K562 (cell line): ENCODE data around the gene HSFX3. TPM values are rescaled to one million over a fixed set of nuclear protein-coding genes. Genes with fewer than 3 reads are reported as not detected.

ENCODE experiments used
- CCNT2 ChIP-seq: IDR thresholded peaks from 2 replicates; pipeline ENCODE4 v1.6.1; 2011; ENCODE audit warnings: borderline replicate concordance, low read depth, mild to moderate bottlenecking, moderate library complexity, mixed read lengths, low read length; ENCODE audit not compliant: insufficient read length; ENCODE audit errors: extremely low read depth
- CEBPG ChIP-seq, 3 experiments: fragments of 200-800 bp in 1 of 3; sonication (Bioruptor generic) in 1 of 3; sonication (generic) in 1 of 3; formaldehyde crosslinking in 1 of 3; IDR thresholded peaks in 2 of 3; conservative IDR thresholded peaks in 1 of 3; 2 replicates each; pipeline versions ENCODE4 v1.6.1 to v1.8.0; 2016 to 2022; ENCODE audit warnings: missing compliant biosample characterization in 2 of 3, missing genetic modification characterization in 2 of 3, mild to moderate bottlenecking in 1 of 3, missing genetic modification reagents in 1 of 3
- CREM ChIP-seq: IDR thresholded peaks from 2 replicates; pipeline ENCODE4 v1.6.1; 2014; ENCODE audit warnings: antibody characterized with exemption, low read depth
- EGR1 ChIP-seq: fragments of 450-650 bp; conservative IDR thresholded peaks from 2 replicates; pipeline ENCODE4 v1.6.1; 2017; ENCODE audit warnings: mild to moderate bottlenecking
- ETS2 ChIP-seq: IDR thresholded peaks from 2 replicates; pipeline ENCODE4 v1.6.1; 2016; ENCODE audit warnings: borderline replicate concordance, missing genetic modification characterization, mild to moderate bottlenecking, moderate library complexity, missing compliant biosample characterization; ENCODE audit not compliant: poor library complexity, severe bottlenecking
- GATAD2A ChIP-seq: fragments of 450-650 bp; IDR thresholded peaks from 2 replicates; pipeline ENCODE4 v1.6.1; 2017
- HNRNPL ChIP-seq: fragments of 200-400 bp; formaldehyde crosslinking; IDR thresholded peaks from 2 replicates; pipeline ENCODE4 v1.6.1; 2017; ENCODE audit warnings: low read depth, mild to moderate bottlenecking, low read length
- HNRNPLL ChIP-seq: fragments of 200-400 bp; formaldehyde crosslinking; IDR thresholded peaks from 2 replicates; pipeline ENCODE4 v1.6.1; 2017; ENCODE audit warnings: low read length, low read depth, mild to moderate bottlenecking; ENCODE audit not compliant: poor library complexity, severe bottlenecking
- KDM4B ChIP-seq, 2 experiments: fragments of 450-650 bp in 1 of 2; sonication (generic) in 1 of 2; IDR thresholded peaks; 2 replicates each; pipeline ENCODE4 v1.6.1; 2016 to 2017; ENCODE audit warnings: borderline replicate concordance in 2 of 2, antibody characterized with exemption in 1 of 2, low read depth in 1 of 2, mild to moderate bottlenecking in 1 of 2
- MTA3 ChIP-seq: fragments of 450-650 bp; formaldehyde crosslinking; IDR thresholded peaks from 2 replicates; pipeline ENCODE4 v1.6.1; 2017; ENCODE audit warnings: mild to moderate bottlenecking, borderline replicate concordance
- NCOA4 ChIP-seq: fragments of 450-650 bp; IDR thresholded peaks from 2 replicates; pipeline ENCODE4 v1.6.1; 2018; ENCODE audit warnings: mild to moderate bottlenecking; ENCODE audit not compliant: partially characterized antibody
- RB1 ChIP-seq: fragments of 450-650 bp; IDR thresholded peaks from 2 replicates; pipeline ENCODE4 v1.6.1; 2017; ENCODE audit warnings: low read depth, mild to moderate bottlenecking
- SAP30 ChIP-seq: fragments of 200-600 bp; sonication (generic); IDR thresholded peaks from 2 replicates; pipeline ENCODE4 v1.6.1; 2012; ENCODE audit warnings: borderline replicate concordance, low read depth, mild to moderate bottlenecking, moderate library complexity, low read length, control low read depth, inconsistent platforms; ENCODE audit not compliant: insufficient read depth, poor library complexity, severe bottlenecking
- SNIP1 ChIP-seq: fragments of 450-650 bp; IDR thresholded peaks from 2 replicates; pipeline ENCODE4 v1.7.1; 2017; ENCODE audit warnings: low read depth, mild to moderate bottlenecking
- TEAD2 ChIP-seq: fragments of 450-650 bp; IDR thresholded peaks from 2 replicates; pipeline ENCODE4 v1.6.1; 2016; ENCODE audit warnings: missing genetic modification characterization, control low read depth, missing compliant biosample characterization
- TFAM ChIP-seq: fragments of 250-450 bp; sonication (Bioruptor Pico); conservative IDR thresholded peaks from 2 replicates; pipeline ENCODE4 v1.5.0; 2021; ENCODE audit warnings: mild to moderate bottlenecking, moderate library complexity
- ZKSCAN1 ChIP-seq: fragments of 150-350 bp; IDR thresholded peaks from 2 replicates; pipeline ENCODE4 v1.6.1; 2016; ENCODE audit warnings: low read depth, low read length
- ZNF143 ChIP-seq: sonication (generic); formaldehyde crosslinking; IDR thresholded peaks from 2 replicates; pipeline ENCODE4 v1.9.0; 2022; ENCODE audit warnings: mild to moderate bottlenecking, missing genetic modification reagents
- ZNF184 ChIP-seq: sonication (generic); formaldehyde crosslinking; IDR thresholded peaks from 2 replicates; pipeline ENCODE4 v1.5.0; 2020; ENCODE audit warnings: missing genetic modification reagents
- ZNF444 ChIP-seq: fragments of 250-450 bp; sonication (Bioruptor Pico); IDR thresholded peaks from 2 replicates; pipeline ENCODE4 v1.4.0; 2020; ENCODE audit warnings: mild to moderate bottlenecking, moderate library complexity
- polyA plus RNA-seq, 8 experiments: library from polyadenylated mRNA; depleted of rRNA in 4 of 8; stranded (reverse) in 5 of 8; unstranded in 3 of 8; fragments of >200 nt; fragmentation: Nextera tagmentation in 2 of 8; fragmentation: Illumina TruSeq in 1 of 8; extraction: Ambion mirVana in 2 of 8; extraction: Trizol in 1 of 8; gene quantifications; 2 replicates each; pipeline versions ENCODE4 v1.2.1 to v1.2.3, GENCODE V29; 2011 to 2014; ENCODE audit warnings: inconsistent platforms in 1 of 8, missing spikeins in 1 of 8
- total RNA-seq, 7 experiments: library from RNA; depleted of rRNA in 6 of 7; stranded (reverse); fragments of >200 nt in 6 of 7; fragmentation: Illumina TruSeq in 2 of 7; extraction: Trizol in 2 of 7; gene quantifications; 2 replicates each; pipeline versions ENCODE4 v1.2.1 to v1.2.3, GENCODE V29; 2011 to 2021; ENCODE audit warnings: low replicate concordance in 1 of 7
- TF ChIP-seq, protein P1 (sequence below), 2 experiments: IDR thresholded peaks; 2 replicates each; pipeline ENCODE4 v1.6.1; 2011; ENCODE audit warnings: borderline replicate concordance in 1 of 2, control low read depth in 1 of 2, low read depth in 1 of 2, low read length in 1 of 2, mild to moderate bottlenecking in 1 of 2, mixed read lengths in 1 of 2, moderate library complexity in 1 of 2; ENCODE audit not compliant: insufficient read depth in 1 of 2, insufficient read length in 1 of 2, poor library complexity in 1 of 2, severe bottlenecking in 1 of 2; ENCODE audit errors: extremely low read depth in 1 of 2
- TF ChIP-seq, protein P2 (sequence below): conservative IDR thresholded peaks from 2 replicates; pipeline ENCODE4 v1.6.1; 2011; ENCODE audit warnings: low read depth, mild to moderate bottlenecking, low read length; ENCODE audit not compliant: control insufficient read depth
- TF ChIP-seq, protein P3 (sequence below): fragments of 450-650 bp; formaldehyde crosslinking; IDR thresholded peaks from 2 replicates; pipeline ENCODE4 v1.4.0; 2022; ENCODE audit warnings: missing genetic modification characterization

The HSFX3 gene
- total and polyA plus RNA-seq, 9 of the 15 experiments (the other 6 are each of a cell fraction or from before 2014, with no cell fraction given): 0.08 to 0.10 TPM; not detected in 7

DNA sequence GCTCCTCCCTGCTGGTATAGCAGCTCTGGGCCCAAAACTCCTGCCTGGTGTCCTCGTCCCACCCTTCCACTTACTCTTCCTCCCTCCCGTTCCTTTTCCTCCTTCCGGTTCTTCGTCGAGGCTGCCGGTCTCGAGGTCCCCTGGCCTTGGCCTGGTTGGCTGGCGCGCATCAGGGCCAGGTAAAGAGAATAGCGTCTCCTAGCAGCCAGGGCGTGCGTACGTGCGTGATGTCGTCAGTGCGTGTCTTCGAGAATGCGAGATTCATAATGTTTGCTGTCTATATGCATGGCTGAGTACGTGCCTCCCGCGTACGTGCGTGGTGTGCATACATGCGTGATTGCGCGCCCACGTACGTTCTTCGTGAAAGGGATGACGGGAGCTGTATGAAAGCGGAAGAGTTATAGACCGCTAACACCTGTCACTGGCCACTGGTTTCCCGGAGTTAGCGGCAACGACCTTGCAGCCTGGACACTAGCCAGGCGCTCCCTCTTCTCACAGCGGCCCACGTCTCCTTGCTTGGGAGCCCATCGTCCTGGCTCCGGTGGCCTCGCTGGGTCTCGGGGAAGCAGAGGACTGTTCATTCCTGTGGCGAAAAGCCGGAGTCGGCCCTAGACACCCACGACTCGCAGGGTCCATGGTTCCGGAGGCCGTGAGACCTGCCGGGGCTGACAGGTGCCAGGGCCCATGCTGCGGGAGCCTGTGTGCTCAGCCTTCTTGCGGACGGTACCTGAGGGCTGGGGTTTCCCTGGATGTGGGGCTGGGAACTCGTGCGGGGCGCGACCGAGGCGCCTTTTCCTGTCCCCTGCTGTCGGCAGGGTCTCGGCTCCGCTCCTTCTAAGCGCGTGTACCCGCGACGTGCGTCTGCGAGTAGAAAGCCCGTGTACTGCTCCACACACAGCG lies 8.9 kb downstream of the HSFX3 start, which contains the start of gene EOLA1 (continued):
- TF ChIP-seq, protein P1, sequence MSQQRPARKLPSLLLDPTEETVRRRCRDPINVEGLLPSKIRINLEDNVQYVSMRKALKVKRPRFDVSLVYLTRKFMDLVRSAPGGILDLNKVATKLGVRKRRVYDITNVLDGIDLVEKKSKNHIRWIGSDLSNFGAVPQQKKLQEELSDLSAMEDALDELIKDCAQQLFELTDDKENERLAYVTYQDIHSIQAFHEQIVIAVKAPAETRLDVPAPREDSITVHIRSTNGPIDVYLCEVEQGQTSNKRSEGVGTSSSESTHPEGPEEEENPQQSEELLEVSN (IDR thresholded peaks at IDR 0.05; ENCODE audit: borderline replicate concordance in 1 of 2, extremely low read depth in 1 of 2, insufficient read depth in 1 of 2, insufficient read length in 1 of 2, low read depth in 1 of 2, low read length in 1 of 2, poor library complexity in 1 of 2, severe bottlenecking in 1 of 2): peak; percentile 45 to 50
- TF ChIP-seq, protein P2, sequence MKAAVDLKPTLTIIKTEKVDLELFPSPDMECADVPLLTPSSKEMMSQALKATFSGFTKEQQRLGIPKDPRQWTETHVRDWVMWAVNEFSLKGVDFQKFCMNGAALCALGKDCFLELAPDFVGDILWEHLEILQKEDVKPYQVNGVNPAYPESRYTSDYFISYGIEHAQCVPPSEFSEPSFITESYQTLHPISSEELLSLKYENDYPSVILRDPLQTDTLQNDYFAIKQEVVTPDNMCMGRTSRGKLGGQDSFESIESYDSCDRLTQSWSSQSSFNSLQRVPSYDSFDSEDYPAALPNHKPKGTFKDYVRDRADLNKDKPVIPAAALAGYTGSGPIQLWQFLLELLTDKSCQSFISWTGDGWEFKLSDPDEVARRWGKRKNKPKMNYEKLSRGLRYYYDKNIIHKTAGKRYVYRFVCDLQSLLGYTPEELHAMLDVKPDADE: no peak
- no peak for TF ChIP-seq HNRNPL
- TF ChIP-seq KDM4B (IDR thresholded peaks at IDR 0.05; ENCODE audit: borderline replicate concordance in 2 of 2, low read depth in 1 of 2): no peak
- TF ChIP-seq ZNF184 (CRISPR knock-in tag): no peak
- TF ChIP-seq ZKSCAN1: no peak; the same call in 1 of the 2 replicates
- no peak for TF ChIP-seq CCNT2
- TF ChIP-seq HNRNPLL: peak; percentile 80
- no peak for TF ChIP-seq MTA3
- TF ChIP-seq CREM: peak; percentile 93
- no peak for TF ChIP-seq ZNF444
- no peak for TF ChIP-seq TEAD2
- TF ChIP-seq TFAM: no peak
- TF ChIP-seq RB1: peak; percentile 25; the same call in 1 of the 2 replicates
- peak; percentile 98 for TF ChIP-seq EGR1
- 0 out of 2 replicates have a peak, but pooled peaks have one; percentile 11 for TF ChIP-seq GATAD2A
- TF ChIP-seq, protein P3, sequence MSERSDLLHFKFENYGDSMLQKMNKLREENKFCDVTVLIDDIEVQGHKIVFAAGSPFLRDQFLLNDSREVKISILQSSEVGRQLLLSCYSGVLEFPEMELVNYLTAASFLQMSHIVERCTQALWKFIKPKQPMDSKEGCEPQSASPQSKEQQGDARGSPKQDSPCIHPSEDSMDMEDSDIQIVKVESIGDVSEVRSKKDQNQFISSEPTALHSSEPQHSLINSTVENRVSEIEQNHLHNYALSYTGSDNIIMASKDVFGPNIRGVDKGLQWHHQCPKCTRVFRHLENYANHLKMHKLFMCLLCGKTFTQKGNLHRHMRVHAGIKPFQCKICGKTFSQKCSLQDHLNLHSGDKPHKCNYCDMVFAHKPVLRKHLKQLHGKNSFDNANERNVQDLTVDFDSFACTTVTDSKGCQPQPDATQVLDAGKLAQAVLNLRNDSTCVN (CRISPR knock-in tag): no peak
- TF ChIP-seq SNIP1: no peak
- 0 out of 2 replicates have a peak, but pooled peaks have one; percentile 22 for TF ChIP-seq CEBPG (CRISPR knock-in tag; IDR thresholded peaks at IDR 0.05)
- TF ChIP-seq CEBPG (tag; conservative IDR thresholded peaks at IDR 0.05 in 1 of 2, IDR thresholded peaks at IDR 0.05 in 1 of 2): no peak
- TF ChIP-seq ZNF143 (CRISPR knock-in tag): peak; percentile 68
- peak; percentile 90 for TF ChIP-seq SAP30
- no peak for TF ChIP-seq ETS2 (tag)
- TF ChIP-seq NCOA4: no peak
